GM23248 (cell line): ENCODE measurements around the gene OMP. TPM values are rescaled to one million over a fixed set of nuclear protein-coding genes. Genes with fewer than 3 reads are reported as not detected.
A peak's percentile ranks its signal among the peaks of the same experiment; 100 is the strongest.

Source experiments
- DNase-seq: peaks from one replicate; pipeline ENCODE4 v3.0.0-alpha.2; 2015
- H2AFZ ChIP-seq: fragments of 200-600 bp; sonication (generic); 2 replicates; pipeline ENCODE4 v1.6.1; 2016; ENCODE audit warnings: antibody characterized with exemption
- H3F3A ChIP-seq: fragments of 200-600 bp; sonication (generic); 2 replicates; pipeline ENCODE4 v1.6.1; 2016; ENCODE audit warnings: mild to moderate bottlenecking, antibody characterized with exemption, mixed run types; ENCODE audit not compliant: insufficient read depth
- H3K27ac ChIP-seq: fragments of 200-600 bp; sonication (generic); 2 replicates; pipeline ENCODE4 v1.5.1; 2016; ENCODE audit warnings: mild to moderate bottlenecking
- H3K27me3 ChIP-seq: fragments of 200-600 bp; sonication (generic); replicated peaks from 2 replicates; pipeline ENCODE4 v1.6.1; 2016; ENCODE audit warnings: mild to moderate bottlenecking; ENCODE audit not compliant: insufficient read depth
- H3K36me3 ChIP-seq: fragments of 200-600 bp; sonication (generic); 2 replicates; pipeline ENCODE4 v1.6.1; 2016; ENCODE audit warnings: low read depth, mild to moderate bottlenecking
- H3K4me1 ChIP-seq: fragments of 200-600 bp; sonication (generic); 2 replicates; pipeline ENCODE4 v1.6.1; 2016; ENCODE audit warnings: mild to moderate bottlenecking; ENCODE audit not compliant: insufficient read depth
- H3K4me2 ChIP-seq: fragments of 200-600 bp; sonication (generic); one replicate; pipeline ENCODE4 v1.6.1; 2016; ENCODE audit warnings: mild to moderate bottlenecking; ENCODE audit not compliant: unreplicated experiment
- H3K4me3 ChIP-seq: fragments of 200-600 bp; sonication (generic); 2 replicates; pipeline ENCODE4 v1.5.1; 2016; ENCODE audit warnings: mild to moderate bottlenecking
- H3K79me2 ChIP-seq: fragments of 200-600 bp; sonication (generic); 2 replicates; pipeline ENCODE4 v1.6.1; 2016; ENCODE audit warnings: mild to moderate bottlenecking; ENCODE audit not compliant: insufficient read depth
- H3K9ac ChIP-seq: fragments of 200-600 bp; sonication (generic); 2 replicates; pipeline ENCODE4 v1.6.1; 2016; ENCODE audit warnings: mild to moderate bottlenecking
- H3K9me2 ChIP-seq: fragments of 200-600 bp; sonication (generic); 2 replicates; pipeline ENCODE4 v1.6.1; 2016; ENCODE audit warnings: mixed run types, mild to moderate bottlenecking, moderate library complexity; ENCODE audit not compliant: insufficient read depth
- H3K9me3 ChIP-seq: fragments of 200-600 bp; sonication (generic); one replicate; pipeline ENCODE4 v1.6.1; 2017; ENCODE audit warnings: low read depth
- H4K20me1 ChIP-seq: fragments of 200-600 bp; sonication (generic); 2 replicates; pipeline ENCODE4 v1.6.0; 2016; ENCODE audit not compliant: insufficient read depth
- EZH2 ChIP-seq: fragments of 200-600 bp; sonication (generic); IDR thresholded peaks from 2 replicates; pipeline ENCODE4 v1.6.1; 2018; ENCODE audit warnings: antibody characterized with exemption, mild to moderate bottlenecking; ENCODE audit not compliant: insufficient read depth, poor library complexity, severe bottlenecking
- EZH2phosphoT487 ChIP-seq: fragments of 200-600 bp; sonication (generic); IDR thresholded peaks from 2 replicates; pipeline ENCODE4 v1.6.1; 2018; ENCODE audit warnings: antibody characterized with exemption, moderate library complexity, mild to moderate bottlenecking, low read depth; ENCODE audit not compliant: insufficient read depth
- WGBS, 2 experiments: methylation state at CpG; one replicate each; pipeline ENCODE4 v1.1.6; 2015 to 2017; ENCODE audit warnings: low lambda C conversion rate in 2 of 2, low coverage in 1 of 2; ENCODE audit errors: missing lambda C conversion rate in 2 of 2; 5-methylcytosine and 5-hydroxymethylcytosine counted together
- in situ Hi-C: fragments of 300-500 bp; cut with MboI; formaldehyde crosslinking; loops from 2 replicates; pipeline ENCODE4 v1.15.0; 2020
- polyA plus RNA-seq: library from polyadenylated mRNA; unstranded; fragments of >200 nt; fragmentation: Nextera tagmentation; extraction: Ambion mirVana; gene quantifications from 2 replicates; pipeline ENCODE4 v1.2.1, GENCODE V29; 2016
- total RNA-seq: library from RNA; depleted of rRNA; stranded (reverse); fragments of >200 nt; shearing (Covaris generic); gene quantifications from 2 replicates; pipeline ENCODE4 v1.2.3, GENCODE V29; 2014

The OMP gene
- total and polyA plus RNA-seq, 2 experiments from 2014 or later: not detected

- Histone ChIP-seq H3K4me1 (peaks cover 25% of the 10 kb centered on the region), H3K36me3 (no peaks in the 10 kb centered on the region), H2AFZ (no peak overlapping the region), H3K9me2 (no peaks in the 10 kb centered on the region), H3K79me2 (peaks cover 50% of the 10 kb centered on the region), H3K27me3 (no peaks in the 10 kb centered on the region), H4K20me1 (no peaks in the 10 kb centered on the region), H3K27ac (no peak overlapping the region), H3F3A (peaks cover 16% of the 10 kb centered on the region), H3K4me3 (peak overlapping the region; percentile 83), H3K4me2 (peak overlapping the region; percentile 96), H3K9me3 (no peaks in the 10 kb centered on the region), H3K9ac (peak overlapping the region; percentile 88)
- WGBS, 2 experiments: 91 to 94% methylated on average over 8 of the region's 8 CpGs
- in situ Hi-C loops: no loop called here
- DNase-seq: no peak
- no peak for TF ChIP-seq EZH2phosphoT487
- TF ChIP-seq EZH2: no peak
These were observed 34.7 kb upstream of the OMP start for GRCh38 chr11:77067861-77068443.

GRCh38 chr11:77068457-77069335 lies 33.9 kb upstream of the OMP start:
- Histone ChIP-seq H3K36me3 (no peaks in the 10 kb centered on the region), H3K9me3 (no peaks in the 10 kb centered on the region), H3K27ac (no peak overlapping the region), H3K9ac (0 out of 2 replicates have a peak overlapping the region, but pooled peaks have one; percentile 88), H3K79me2 (peaks cover 50% of the 10 kb centered on the region), H4K20me1 (no peaks in the 10 kb centered on the region), H3K27me3 (no peaks in the 10 kb centered on the region), H3K4me2 (peak overlapping the region; percentile 96), H3K4me1 (peaks cover 32% of the 10 kb centered on the region), H3K9me2 (no peaks in the 10 kb centered on the region), H2AFZ (no peak overlapping the region), H3K4me3 (no peak overlapping the region), H3F3A (peaks cover 22% of the 10 kb centered on the region)
- no peak for DNase-seq
- in situ Hi-C loops: no loop called here
- 84 to 92% methylated on average over 7 of the region's 7 CpGs for WGBS, 2 experiments
- TF ChIP-seq EZH2phosphoT487 (no peak), EZH2 (no peak)

- 92 to 93% methylated on average over 6 of the region's 6 CpGs for WGBS, 2 experiments
- no peaks in the 10 kb centered on the region for H4K20me1 ChIP-seq
- DNase-seq: no peak
- no peaks in the 10 kb centered on the region for H3K36me3 ChIP-seq
- in situ Hi-C loops: no loop called here
- H3K4me1 ChIP-seq: peaks cover 39% of the 10 kb centered on the region
- no peak overlapping the region for H2AFZ ChIP-seq
- H3K4me3 ChIP-seq: no peak overlapping the region
- TF ChIP-seq EZH2phosphoT487 (no peak), EZH2 (no peak)
- H3K4me2 ChIP-seq: no peak overlapping the region
- H3F3A ChIP-seq: peaks cover 29% of the 10 kb centered on the region
- no peak overlapping the region for H3K27ac ChIP-seq
- no peaks in the 10 kb centered on the region for H3K9me3 ChIP-seq
- H3K27me3 ChIP-seq: no peaks in the 10 kb centered on the region
- H3K9me2 ChIP-seq: no peaks in the 10 kb centered on the region
- peaks cover 52% of the 10 kb centered on the region for H3K79me2 ChIP-seq
- no peak overlapping the region for H3K9ac ChIP-seq
These were observed 33.2 kb upstream of the OMP start for GRCh38 chr11:77069336-77069968.

- 94 to 95% methylated on average over 8 of the region's 8 CpGs for WGBS, 2 experiments
- H3K4me2 ChIP-seq: no peak overlapping the region
- H3K36me3 ChIP-seq: no peaks in the 10 kb centered on the region
- no peak overlapping the region for H2AFZ ChIP-seq
- peaks cover 59% of the 10 kb centered on the region for H3K79me2 ChIP-seq
- TF ChIP-seq EZH2phosphoT487 (no peak), EZH2 (no peak)
- H4K20me1 ChIP-seq: no peaks in the 10 kb centered on the region
- H3K4me1 ChIP-seq: peaks cover 43% of the 10 kb centered on the region
- H3F3A ChIP-seq: peaks cover 34% of the 10 kb centered on the region
- DNase-seq: no peak
- no peak overlapping the region for H3K4me3 ChIP-seq
- no peak overlapping the region for H3K9ac ChIP-seq
- in situ Hi-C loops: no loop called here
- H3K27ac ChIP-seq: no peak overlapping the region
- H3K27me3 ChIP-seq: no peaks in the 10 kb centered on the region
- no peaks in the 10 kb centered on the region for H3K9me2 ChIP-seq
- no peaks in the 10 kb centered on the region for H3K9me3 ChIP-seq
These were observed 32.6 kb upstream of the OMP start for GRCh38 chr11:77069969-77070582.
